ENCODE data around the gene ELMO1.

The ELMO1 gene

DNA sequence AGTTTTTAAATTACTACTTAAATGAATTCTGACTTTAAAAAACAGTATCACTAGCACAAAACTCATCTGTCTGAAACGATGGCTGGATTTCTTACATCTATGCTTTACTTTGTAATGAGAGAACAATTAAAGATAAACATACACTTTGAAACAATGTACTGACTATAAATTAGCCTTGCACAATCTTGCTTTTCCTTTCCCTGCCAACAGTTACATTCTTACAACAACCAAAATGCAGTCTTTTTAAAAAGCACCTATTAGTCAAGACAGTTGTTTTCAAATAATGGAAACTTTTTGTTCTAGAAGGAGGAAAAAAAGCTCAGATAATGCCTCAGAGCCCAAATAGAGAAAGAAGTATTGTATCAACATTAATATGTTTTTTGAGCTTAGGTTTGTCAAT lies 153.3 kb downstream of the ELMO1 start:
- no peak for DNase-seq

DNA sequence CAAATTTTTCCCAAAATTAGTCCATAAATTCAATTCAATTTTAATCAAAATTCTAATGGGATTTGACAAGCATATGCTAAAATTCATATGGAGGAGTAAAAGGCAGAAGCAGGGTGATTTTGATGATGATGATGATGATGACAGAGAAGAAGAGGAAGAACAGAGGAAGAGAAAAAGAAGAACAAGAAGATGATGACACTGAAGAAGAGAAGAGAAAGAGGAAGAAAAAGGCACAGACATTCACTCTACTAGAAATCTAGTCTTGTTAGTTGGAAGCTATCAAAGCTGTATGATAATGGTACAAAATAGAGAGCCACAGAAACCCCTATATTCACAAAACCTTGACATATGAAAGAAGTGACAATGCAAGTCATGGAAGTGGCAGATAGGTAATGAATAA lies 157.9 kb downstream of the ELMO1 start:
- DNase-seq: no peak

DNA sequence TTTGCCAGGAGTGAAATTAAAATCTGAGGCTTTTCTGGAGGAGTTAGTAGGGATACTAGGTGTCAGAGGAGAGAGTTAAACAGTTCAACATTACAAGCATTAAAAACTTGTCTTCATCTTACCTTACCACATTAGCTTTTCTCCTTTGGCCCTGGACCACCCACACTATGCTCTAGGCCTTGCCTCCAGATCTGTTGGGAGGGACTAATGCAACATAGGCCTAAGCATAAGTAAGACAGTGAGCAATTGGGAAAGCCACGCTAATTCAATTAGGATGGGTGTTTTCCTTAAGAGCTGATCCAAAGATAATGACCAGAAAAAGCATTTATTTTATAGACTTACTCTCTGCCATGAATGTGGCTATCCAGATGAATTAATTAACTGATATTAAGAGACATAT lies 158.9 kb downstream of the ELMO1 start:
- DNase-seq: no peak

DNA sequence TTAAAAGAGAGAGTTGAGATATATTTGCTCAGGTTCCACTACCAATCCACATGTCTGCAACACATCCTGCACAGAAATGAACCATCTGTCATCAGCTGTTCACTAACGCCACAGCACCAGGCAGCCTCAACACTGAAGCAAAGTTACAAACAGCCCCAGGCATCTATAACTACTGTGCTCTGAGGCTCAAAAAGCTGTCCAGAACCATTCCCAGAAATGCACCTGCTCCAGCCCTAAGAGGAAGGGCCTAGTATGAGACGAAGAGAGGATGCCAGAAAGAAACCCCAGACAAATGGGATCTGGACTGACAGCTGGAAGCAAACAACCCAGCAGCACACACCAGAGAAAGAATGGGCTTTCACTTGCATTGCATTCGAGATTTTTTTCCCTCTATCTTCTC lies 159.3 kb downstream of the ELMO1 start:
- DNase-seq: no peak

DNA sequence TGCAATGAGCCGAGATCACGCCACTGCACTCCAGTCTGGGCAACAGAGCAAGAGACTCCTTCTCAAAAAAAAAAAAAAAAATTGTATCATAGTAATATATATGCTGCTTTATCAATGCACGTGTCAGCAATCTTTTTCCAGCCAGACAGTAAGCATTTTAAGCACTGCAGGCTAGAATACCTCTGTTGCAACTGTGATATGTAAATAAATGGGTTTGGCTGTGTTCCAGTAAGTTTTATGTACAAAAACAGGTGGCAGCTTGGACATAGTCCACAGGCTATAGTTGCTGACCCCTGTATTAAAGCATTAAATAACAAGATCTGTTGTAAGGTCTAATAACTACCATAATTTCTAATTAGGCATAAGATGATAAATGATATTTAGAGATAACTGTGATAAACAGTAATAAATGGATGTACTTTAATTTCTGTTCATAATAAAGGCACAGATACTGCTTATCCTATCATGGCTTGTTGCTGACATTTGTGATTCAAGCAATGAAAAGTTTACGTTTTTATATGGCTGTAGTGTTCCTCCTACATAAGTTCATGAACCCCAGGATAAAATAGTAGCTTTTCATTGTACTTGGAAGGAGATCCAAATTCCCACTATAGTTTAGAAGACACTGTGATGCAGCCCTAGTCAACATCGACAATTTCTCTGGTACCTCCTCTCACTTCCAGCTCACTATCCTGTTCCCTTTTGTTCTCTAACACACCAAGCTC lies 161.4 kb downstream of the ELMO1 start:
- DNase-seq: no peak

DNA sequence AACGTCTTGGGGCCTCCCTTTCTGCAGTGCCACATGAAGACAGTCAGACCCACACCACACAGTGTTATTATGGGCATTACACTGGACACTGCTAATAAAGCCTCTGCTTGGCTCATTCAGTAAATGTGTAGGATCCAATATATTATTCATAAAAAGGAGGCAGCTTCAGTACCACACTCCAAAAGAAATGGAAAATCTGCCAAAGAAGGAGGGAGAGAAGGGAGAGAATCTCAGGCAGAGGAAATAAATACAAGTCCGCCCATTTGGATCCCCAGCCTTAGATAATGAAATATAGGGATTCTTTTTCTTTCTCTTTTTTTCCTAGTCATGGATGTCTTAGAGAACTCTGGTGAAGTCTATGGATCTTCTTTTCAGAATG lies 162.2 kb downstream of the ELMO1 start:
- DNase-seq: no peak

DNA sequence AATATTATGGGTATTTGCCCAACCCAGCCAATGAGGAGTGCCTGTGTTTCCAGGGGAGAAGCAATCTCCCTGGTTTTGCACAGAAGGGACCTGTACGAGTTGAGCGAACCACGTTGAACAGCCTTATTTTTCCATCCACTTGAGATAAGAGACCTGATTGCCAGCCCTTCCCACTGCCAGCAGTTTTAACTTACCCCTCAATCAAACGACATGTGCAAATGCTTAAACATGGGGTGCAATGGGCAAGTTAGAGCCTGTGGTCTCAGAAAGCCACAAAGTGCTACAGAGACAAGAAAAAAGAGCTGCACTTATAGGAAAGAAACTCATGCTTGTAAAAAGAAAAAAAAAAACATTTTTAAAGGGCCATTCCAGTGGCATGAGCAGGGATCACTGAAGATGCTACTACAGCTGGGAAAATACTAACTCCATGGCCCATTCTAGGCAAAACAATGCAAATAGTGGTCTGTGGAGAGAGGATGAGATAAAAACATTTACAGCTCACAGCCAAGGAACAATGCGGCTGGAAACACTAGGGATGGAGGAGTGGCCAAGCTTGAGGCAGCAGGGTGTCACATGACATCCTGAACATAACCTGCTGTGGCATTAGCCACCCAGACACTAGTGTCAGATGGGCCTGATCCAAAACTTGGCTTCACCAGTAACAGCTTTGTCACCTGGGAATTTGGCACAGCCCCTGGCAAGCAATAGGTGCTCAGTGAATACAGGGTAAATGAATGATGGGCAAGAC lies 162.8 kb downstream of the ELMO1 start:
- DNase-seq: no peak

DNA sequence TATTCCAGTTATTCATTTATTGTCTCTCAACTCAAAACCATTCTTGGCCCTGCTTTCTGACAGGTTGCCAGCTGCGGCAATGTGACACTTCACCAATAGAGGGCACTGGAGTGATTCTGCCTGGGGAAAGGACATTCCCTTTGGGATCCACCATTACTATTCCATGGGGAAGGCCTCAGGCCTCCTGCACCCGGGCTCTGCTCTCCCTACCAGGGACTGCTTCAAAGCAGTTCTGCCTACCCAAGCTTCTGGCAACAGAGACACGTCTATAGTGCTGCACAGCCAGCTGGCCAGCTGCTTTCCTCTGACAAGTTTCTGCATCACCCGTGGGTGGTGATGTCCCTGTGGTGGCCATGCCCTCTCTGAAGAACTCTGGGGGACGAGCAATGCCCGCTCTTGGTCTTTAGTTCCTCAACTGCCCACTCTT lies 163.8 kb downstream of the ELMO1 start:
- DNase-seq: no peak

DNA sequence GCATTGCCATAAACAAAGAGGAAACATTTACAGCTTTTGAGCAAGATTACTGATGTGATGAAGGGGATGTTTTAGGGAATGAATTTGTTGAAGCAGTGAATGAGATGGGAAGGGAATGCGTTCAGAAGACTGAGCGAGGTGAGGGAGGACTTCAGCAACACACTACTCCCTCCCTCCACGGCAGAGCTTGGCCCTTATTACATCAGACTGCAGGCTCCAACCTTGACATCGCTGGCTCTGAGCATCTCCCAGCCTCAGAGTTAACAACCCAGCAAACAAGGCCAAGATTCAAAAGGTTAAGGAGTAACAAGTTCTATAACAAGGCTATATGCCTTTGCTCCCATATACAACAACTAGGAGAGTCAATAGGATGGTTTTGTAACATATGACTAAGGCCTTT lies 164.4 kb downstream of the ELMO1 start:
- no peak for DNase-seq

DNA sequence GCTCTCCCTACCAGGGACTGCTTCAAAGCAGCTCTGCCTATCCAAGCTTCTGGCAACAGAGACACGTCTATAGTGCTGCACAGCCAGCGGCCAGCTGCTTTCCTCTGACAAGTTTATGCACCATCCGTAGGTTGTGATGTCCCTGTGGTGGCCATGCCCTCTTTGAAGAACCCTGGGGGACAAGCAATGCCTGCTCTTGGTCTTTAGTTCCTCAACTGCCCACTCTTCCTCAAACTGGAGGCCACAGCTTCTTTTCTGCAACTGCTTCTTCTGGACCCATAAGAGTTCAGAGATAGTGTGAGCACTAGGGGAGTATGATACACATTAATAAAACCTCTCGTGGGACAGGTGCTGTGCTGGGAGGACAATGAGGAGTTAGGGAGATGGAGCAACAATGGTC lies 164.9 kb downstream of the ELMO1 start:
- no peak for DNase-seq

DNA sequence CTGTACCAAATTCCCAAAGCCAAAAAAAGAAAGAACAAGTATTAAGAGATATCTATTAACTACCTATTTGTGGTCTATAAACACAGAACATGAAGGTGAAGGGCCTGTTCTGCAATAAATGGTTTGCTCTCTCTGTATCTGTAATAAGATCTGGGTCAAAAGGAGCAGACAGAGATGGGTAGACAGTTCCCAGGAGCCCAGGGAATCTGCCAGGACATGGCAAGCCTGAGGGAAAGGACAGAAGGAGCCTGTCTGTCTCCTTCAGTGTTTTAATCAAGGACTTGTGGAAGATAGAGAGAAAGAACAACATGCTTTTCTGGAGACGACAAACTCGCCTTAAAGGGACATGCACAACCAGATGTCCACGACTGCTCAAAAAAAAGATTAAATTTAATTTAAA lies 165.7 kb downstream of the ELMO1 start:
- DNase-seq: no peak

DNA sequence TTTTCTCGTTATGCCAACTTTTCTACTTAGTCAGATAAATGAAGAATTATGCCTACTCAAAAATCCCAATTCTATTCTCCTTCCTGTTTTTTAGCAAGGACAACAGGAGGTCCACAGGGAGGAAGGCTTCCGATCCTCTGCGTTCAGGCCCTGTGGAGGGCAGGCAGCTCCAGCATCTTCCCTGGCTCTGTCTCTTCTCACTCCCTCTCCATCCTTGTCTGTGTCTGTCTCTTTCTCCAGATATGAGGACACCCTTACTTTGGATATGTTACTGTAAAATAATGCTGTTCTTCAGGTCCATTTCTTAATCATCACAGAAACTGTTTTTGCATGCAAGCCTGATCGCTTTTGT lies 166.6 kb downstream of the ELMO1 start:
- DNase-seq: no peak

DNA sequence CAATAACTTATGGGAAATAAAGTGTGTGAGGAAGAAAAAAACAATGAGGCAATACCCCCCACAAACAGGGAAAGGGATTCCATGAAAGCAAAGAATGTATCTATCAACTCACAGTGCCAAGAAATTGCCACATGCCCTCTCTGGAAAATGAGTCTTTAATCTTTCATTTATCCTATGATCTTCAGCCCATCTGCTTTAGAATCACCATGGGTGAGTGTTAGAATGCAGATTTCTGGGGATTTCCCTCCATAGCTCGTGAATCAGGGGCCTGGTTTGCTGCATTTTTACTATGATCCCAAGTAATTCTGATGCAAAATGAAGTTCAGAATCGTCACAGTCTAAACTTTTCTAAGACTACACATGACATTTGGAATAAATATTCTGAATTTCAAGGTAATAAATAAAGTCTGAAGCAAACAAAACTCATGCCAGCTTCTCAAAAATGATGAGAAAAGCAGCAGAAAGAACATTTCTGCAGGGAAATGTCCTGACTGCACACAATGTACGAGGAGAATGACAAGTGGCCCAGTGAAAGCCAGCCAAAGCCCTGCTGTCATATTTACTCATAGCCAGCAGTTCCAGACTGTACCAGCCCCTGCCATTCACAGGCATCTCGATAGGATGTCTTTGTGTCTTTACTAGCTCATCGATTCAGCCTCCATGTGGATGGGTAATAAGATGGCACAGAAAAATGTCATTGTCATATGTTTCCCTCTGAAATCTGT lies 167.1 kb downstream of the ELMO1 start:
- no peak for DNase-seq

DNA sequence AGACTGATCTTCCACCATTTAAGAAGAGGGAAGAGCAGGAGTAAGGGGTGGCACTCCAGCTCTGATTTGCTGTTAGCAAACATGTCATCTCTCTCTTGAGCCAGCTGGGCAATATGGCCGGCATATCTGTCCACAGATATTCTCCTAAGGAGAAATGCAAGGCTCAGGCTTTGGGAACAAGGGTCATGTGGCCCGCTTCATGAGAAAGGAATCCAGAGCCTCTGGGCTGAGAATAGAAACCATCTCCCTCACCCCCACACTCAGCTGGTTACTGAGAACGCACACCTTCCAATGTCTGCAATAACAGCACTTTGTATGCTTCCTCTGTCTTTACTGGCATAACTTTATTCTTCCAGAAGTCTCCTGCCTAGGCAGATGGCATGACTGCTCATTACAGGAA lies 171.2 kb downstream of the ELMO1 start:
- no peak for DNase-seq

DNA sequence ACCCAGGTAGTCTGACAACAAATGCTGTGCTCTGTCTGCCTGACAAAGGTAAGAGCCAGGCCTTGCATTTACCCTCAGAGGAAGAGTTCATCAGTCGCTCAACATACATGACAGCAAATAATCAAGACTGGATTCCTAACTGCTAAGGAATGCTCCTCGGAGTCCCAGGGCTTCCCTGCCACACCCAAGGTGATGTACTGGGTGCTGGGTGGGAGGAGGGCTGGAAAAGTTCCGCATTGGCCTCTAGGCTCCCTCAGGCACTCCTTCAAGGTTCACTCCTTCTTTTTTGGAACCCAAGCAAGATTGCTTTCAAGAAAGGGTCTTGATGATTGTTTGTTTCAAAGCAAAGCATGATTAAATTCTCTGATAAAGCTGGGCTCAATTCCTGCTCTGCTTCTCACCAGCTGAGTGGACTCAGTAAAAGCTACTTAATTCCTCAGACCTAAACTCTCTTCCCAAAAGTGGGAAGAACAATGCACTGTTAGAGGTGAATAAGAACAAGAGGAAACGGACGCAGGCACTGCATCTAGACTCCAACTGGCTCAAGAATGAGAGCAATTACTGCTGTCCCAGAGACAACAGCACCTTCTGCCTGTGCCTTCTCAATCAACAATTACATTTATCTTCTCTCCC lies 173.5 kb downstream of the ELMO1 start:
- no peak for DNase-seq

DNA sequence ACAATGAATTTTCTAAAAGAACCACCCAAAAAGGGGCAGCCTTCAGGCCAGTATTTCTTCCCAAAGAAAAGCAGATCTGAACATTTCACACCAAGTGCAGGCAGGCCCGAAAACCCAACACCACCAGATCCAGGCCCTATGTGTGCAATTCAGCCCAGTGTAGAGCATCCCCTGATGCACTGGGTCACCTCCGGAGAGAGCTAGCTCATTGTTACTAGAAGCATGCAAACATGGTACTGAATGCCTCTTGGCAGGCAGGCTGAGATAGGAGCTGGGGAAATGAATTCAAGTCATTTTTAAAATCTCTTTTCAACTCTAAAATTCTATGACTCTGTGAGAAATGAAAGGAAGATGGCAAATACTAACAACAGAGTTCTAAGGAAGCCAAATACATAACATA lies 174.8 kb downstream of the ELMO1 start:
- DNase-seq: no peak

DNA sequence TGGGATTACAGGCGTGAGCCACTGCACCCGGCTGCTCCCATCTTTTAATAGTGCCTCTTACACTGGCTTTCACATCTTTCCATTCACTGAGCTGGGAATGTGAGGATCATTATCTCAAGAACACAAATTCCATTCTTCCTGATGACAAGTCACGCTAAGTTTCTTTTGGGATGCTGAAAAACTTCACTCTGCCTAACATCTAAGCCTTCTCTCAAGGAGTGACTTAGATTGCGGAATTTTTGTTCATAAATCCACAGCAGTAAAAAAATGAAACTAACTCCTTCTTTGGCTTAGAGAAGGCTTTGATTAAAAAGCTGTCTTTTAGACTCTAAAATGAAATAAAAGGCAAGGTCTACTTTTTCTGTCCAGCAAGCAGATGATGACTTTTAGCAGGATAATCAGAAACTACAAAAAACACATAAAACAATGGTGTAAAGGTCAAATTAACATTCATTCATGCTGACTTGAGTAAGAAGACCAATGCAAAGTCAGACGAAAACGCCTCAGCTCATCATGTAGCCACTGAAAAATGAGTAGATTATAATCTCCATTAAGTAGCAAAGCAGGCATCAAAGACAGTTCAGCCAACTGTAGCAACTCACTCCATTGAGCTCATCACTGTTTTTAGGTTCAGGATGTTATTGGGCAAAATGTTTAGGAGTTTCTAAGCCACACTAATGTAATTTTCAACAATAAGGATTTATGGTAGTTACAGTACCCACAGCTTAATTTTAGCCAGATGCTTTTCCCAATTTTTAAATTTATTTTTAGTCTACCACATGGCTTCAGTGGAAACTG lies 178.8 kb downstream of the ELMO1 start:
- no peak for DNase-seq

DNA sequence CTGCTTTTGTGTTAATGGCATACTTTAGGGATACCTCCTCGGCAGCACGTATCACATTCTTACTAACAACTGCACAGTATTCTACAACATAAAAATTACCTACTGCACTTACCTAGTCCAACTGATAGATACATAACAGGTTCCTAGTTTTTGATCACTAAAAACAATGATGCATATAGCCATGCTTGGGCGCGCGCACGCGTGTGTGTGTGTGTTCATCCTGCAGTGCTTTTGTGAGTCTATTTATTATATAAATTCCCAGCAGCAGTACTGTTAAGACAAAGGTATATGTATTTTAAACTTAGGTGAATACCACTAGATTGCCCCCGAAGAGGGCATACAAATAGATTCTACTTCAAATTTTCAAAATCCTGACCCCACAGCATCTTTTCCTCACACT lies 181.4 kb downstream of the ELMO1 start:
- no peak for DNase-seq

DNA sequence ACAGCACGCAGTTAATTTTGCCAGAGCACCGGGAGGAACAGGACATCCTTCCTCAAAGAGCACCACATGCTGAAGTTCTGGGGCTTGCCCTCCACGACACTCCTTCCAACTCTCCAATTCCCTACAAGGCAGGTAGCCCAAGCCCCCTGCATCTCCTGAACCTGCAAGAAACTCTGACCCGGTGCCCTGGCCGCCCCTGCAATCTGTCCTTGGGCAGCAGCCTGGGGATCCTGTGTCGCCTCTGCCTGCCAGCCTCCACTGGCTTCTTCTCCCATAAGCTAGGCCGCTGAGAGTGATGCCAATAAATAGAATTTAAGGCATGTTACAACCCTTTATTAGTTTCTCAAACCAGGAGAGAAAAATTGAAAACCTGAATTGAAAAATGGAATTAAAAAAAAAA lies 182.8 kb downstream of the ELMO1 start:
- DNase-seq: no peak

DNA sequence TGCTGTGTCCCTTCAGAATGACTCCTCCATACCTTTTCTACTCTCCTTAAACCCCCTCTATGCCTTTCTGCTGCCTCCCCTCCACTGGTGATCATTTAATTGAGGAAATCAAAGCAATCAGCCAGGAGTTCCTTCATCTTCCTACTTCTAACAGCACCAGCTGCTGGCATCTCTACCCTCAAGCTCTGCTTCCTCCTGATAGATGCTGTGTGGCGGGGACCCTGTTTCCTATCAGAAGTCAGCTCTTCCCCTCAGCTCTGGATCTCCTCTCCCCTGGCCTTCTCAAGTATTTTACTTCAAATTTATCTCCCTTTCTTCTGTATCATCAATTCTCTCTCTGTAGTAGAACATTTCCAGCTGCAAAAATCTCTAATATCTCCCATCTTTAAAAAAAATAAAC lies 183.7 kb downstream of the ELMO1 start:
- DNase-seq: no peak

DNA sequence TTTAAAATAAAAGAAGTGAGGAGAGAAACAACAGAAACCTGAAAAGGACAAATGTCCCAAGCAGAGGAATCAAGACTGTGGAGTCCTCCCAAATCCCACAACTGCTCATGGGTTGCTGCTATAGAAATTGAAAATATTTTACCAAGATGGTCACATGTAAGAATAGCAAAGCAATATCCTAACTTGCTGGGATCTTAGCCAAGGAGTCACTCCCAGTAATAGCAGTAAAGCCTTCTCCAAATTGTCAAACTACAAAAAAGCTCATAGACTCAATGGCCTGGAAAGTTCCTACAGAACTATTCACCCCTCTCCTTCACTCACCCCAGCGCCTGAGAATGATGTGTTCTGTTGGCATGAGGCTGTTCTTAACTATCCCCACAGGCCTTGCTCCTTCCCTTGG lies 186.5 kb downstream of the ELMO1 start:
- DNase-seq: no peak

DNA sequence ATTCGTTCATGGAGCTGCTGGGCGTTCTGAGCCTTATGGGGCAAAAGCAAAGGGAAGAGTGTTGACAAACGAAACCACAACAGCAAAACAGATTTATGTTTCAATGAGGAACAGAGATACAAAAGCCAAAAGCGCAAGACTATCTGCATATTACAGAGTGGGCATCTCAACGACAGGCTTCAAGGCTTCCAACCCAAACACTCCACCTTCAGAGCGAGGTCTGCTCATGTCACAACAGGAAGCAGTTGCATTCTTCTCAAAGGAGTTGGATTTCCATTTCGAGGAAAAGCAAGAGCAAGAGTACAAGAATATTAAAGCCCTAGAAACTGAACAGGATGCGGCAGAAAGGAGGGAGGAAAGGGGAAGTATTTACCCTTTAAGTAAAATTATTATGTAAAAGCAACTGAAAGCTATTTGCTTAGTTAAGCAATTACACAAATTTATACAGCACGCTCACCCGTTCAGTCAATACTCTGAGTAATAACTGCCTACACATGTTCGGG lies 189.3 kb downstream of the ELMO1 start:
- no peak for DNase-seq

DNA sequence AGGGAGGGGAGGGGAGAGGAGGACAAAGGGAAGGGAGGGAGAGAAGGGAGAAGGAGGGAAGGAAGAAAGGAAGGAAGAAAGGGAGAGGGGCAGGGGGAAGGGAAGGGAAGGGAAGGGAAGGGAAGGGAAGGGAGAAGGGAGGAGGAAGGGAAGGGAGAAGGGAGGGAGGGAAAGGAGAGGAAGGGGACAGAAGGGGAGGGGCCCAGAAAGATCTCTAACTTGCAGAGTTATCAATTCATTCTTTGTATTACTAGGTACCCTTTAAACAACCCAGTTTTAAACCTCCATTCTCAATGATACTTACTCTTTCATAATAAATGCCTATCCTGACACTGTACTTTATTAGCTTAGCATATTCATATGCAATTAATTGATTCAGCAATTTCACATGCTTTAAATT lies 192.0 kb downstream of the ELMO1 start:
- DNase-seq: no peak

Data from NCI-H1436 treated with DMSO at 0.1 percent for 48 hours (cell line).